Ishikawa (cell line): ENCODE data around the gene OR6S1.

ENCODE experiments used
- EP300 ChIP-seq: IDR thresholded peaks from 2 replicates; pipeline ENCODE4 v1.6.1; 2012; ENCODE audit warnings: borderline replicate concordance
- RAD21 ChIP-seq: IDR thresholded peaks from 2 replicates; pipeline ENCODE4 v1.6.1; 2012; ENCODE audit warnings: low read depth
- TAF1 ChIP-seq: IDR thresholded peaks from 2 replicates; pipeline ENCODE4 v1.6.1; 2012; ENCODE audit warnings: low read depth, mild to moderate bottlenecking
- TF ChIP-seq, protein P1 (sequence below): IDR thresholded peaks from 2 replicates; pipeline ENCODE4 v1.6.1; 2012

DNA sequence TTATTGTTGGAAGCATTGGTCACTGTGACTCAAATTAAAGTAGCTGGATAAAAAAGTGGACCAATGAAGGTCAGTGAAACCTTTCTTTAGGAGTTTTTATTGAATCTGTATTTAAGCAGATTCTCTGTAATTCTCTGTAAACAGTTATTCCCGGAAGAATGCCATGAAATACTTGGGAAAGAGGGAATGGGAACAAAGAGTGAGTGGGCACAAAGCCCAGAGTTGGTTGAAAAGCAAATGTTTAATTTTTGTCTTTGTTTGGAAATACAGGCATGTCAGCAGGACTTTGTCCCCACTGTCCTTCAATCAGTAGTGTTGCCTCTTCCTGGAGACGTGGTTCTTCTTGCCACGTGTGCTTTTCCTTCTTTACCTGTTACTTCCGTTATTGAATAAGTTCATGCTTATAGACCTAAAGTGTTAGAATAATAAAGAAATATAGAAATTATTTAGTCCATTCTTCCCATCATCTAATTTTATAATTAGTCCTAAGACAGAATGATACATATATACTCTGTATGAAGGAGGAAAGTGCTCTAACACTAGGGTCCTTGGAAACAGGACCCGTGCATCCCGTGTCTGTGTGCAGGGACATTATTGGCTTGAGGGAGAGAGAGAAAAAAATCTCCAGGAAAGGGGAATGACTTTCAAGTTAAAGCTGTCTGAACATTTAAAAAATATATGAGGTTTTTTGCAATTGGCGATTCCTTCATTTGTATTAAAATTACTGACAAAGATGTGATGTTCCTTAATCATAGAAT, 45.1 kb upstream of the OR6S1 start:
- TF ChIP-seq EP300 (no peak), RAD21 (no peak), TAF1 (no peak)
- TF ChIP-seq, protein P1, sequence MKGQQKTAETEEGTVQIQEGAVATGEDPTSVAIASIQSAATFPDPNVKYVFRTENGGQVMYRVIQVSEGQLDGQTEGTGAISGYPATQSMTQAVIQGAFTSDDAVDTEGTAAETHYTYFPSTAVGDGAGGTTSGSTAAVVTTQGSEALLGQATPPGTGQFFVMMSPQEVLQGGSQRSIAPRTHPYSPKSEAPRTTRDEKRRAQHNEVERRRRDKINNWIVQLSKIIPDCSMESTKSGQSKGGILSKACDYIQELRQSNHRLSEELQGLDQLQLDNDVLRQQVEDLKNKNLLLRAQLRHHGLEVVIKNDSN, result no peak
